Sigmoid colon (tissue), 4 donors: ENCODE data around the gene SDC1.

Experiments
- CTCF ChIP-seq, 4 experiments: fragments of 450-650 bp in 3 of 4; fragments of 200-600 bp in 1 of 4; IDR thresholded peaks; one replicate each; pipeline ENCODE4 v1.5.1; 2016 to 2019; ENCODE audit warnings: antibody characterized with exemption in 4 of 4, mild to moderate bottlenecking in 3 of 4, moderate library complexity in 2 of 4
- POLR2AphosphoS5 ChIP-seq, 4 donors: sonication (generic); formaldehyde crosslinking; IDR thresholded peaks; one replicate each; pipeline ENCODE4 v1.6.1; 2017; ENCODE audit warnings: antibody characterized with exemption in 4 of 4

DNA sequence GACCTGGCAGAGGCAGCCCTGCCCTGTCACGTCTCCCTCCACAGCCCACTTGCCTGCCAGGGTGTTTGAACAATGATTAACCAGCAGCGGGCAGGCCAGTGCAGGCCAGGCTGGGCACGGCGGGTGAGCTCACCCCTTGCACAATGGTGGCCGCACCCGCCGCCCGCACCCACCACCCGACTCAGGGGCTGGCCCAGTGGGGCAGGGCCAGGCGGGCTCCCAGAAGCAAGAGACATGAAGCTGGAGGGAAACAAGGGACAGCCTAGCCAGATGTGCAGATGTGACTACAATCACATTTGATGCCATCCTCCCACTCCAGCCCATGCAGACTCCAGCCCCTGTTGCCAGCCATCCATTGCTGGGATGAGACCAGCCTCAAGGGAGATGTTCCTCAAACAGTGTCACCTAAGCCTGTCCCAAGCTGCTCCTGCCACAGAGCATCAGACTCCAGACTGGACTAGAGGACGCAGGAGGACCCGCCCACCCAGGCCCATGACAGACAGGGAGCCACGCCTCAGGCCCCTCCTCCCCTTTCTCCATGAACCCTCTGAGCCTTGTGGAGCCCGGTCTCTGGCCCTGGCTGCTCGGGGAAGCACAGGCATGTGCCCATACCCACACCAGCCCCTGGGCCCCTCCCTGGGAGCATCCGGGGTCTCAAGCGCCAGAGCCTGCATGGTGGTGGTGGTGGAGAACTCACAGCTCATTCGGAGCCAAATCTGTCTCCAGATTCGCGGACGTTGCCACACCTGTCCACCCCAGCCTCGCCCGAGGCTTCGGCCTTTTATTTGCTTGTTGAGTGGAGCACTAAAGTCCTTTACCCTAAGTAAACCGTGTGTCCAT, 45.0 kb downstream of the SDC1 start:
- TF ChIP-seq CTCF (IDR thresholded peaks at IDR 0.05) = no peak
- TF ChIP-seq POLR2AphosphoS5 (IDR thresholded peaks at IDR 0.05) = no peak
